GM19452 (cell line): ENCODE results near the gene APELA.
"Not testable (repeated sequence)": the region's sequence is repeated elsewhere in the genome, so short reads cannot be mapped to it uniquely, and the experiment has no call there.

ENCODE experiments used
- ATAC-seq: cut with Tn5 transposase; IDR thresholded peaks from one replicate; pipeline ENCODE4 v1.9.1; 2021; ENCODE audit not compliant: unreplicated experiment

The APELA gene

GRCh38 chr4:164924670-164925238 lies 47.8 kb downstream of the APELA start:
- ATAC-seq = no peak

DNA sequence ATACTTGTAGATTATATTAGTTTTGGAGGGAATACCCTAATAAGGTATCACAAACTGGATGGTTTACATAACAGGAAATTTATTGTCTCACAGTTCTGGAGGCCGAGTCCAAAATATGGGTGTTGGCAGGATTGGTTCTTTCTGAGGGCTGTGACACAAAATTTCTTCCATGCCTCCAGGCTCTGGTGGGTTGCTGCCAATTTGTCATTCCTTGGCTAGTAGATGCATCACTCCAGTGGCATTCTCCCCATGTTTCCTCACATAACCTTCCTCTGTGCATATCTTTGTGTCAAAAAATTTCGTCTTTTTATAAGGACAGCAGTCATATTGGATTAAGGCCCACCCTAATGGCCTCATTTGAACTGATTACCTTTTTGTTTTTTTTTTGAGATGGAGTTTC lies 49.3 kb downstream of the APELA start:
- ATAC-seq = no peak

DNA sequence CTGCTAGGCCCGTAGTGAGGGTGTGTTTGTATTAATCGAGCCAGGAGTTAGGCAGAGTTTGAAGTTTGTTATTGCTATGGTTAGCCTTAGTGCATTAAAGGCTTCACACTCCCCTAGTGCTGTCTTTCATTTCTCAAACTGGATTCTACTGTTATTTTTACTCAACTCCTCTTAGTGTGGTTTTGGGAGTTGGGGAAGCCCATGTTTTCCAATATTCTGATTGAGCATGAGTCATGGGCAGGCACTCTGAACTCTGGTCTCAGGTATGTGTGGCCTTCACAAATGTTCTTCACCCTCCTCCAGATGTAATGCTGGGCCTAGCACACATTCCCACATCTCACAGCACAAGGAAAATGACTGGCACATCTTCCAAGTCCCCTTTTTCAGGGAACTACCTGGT lies 50.1 kb downstream of the APELA start:
- not testable (repeated sequence) for ATAC-seq

GRCh38 chr4:164930647-164931046 lies 53.7 kb downstream of the APELA start:
- ATAC-seq = no peak

DNA sequence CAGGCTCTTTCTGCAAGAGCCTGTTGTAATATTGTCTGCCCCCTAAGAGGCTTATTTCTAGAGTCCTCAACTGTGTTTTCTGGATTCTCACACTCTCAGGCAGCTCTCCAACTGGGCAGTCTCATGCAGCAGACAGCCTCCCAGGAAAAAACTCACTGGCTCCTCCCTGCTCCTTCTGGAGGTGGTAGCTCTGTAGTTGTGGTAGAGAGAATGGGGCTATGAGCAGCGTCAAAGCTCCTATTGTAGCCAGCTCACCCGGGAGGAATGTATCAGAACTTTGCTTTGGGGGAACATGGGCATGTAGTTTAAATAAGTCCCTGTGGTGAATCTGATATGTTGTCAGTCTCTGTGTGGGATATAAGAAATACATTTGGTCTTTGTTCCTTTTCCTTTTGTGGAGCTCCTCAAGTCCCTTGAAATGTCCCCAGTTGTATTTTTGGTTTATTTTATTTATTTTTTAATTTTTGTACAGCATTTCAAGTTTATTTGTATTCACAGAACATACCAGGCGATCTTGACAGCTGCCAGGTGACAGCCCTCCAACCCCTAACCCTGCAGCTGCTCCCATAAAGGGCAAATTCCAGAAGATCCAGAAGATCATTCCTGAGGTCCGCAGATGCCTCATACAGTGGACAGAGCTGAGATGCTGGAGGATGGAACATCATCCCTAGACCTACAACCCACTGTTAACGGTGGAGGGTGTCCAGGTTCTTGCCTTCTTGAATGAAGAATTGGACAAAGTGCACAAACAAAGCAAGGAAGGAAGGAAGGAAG lies 54.8 kb downstream of the APELA start:
- ATAC-seq = no peak

GRCh38 chr4:164933244-164933643 lies 56.3 kb downstream of the APELA start:
- no peak for ATAC-seq

- peak; percentile 54 for ATAC-seq
Observed at GRCh38 chr4:164935363-164935762, 58.4 kb downstream of the APELA start.

- ATAC-seq = peak; percentile 72
Observed at GRCh38 chr4:164935865-164936606, 59.1 kb downstream of the APELA start.

DNA sequence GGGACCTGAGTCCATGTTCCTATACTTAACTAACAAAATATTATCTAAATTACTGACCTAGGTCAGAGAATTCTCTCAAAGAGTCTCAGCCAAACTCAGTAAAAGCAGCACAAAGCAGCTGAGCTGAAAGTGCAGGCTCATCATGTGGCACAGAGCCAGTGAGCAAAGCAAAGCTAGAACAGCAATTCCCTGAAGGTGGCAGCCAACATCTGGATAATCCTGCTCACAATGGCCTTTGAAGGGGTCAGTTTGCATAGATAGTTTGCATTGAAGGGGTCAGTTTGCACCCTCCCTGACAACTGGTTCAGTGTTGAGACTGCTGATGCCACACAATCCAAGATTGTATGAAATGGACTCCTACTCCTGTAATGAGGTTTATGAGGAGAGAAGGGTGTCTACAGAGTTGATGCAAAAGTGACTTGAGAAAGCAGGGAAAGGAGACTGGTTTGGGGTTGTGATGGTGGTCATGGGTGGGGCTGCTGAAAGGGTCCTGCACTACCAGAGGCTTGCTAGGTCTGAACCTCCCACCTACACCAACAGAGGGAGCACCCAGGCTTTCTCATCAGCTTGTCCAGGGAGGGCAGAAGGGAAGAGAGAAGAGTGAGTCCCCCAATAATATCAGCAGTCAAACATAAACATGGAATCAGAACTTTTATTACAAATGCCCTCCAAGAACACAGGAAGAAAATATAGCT lies 60.7 kb downstream of the APELA start:
- ATAC-seq = peak; percentile 41

DNA sequence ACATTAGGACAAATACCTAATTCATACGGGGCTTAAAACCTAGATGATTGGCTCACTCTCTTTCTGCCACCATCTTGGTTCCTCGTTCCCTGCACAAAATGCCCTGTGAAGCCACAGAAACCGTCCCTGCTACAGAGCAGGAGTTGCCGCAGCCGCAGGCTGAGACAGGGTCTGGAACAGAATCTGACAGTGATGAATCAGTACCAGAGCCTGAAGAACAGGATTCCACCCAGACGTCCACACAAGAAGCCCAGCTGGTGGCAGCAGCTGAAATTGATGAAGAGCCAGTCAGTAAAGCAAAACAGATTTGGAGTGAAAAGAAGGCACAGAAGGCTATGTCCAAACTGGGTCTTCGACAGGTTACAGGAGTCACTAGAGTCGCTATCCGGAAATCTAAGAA lies 66.2 kb downstream of the APELA start:
- no peak for ATAC-seq

GRCh38 chr4:164945146-164945545 lies 68.2 kb downstream of the APELA start:
- no peak for ATAC-seq

- no peak for ATAC-seq
Observed at GRCh38 chr4:164946810-164947209, 69.8 kb downstream of the APELA start.
